Measurements from ENCODE around the gene RPS15.

DNA sequence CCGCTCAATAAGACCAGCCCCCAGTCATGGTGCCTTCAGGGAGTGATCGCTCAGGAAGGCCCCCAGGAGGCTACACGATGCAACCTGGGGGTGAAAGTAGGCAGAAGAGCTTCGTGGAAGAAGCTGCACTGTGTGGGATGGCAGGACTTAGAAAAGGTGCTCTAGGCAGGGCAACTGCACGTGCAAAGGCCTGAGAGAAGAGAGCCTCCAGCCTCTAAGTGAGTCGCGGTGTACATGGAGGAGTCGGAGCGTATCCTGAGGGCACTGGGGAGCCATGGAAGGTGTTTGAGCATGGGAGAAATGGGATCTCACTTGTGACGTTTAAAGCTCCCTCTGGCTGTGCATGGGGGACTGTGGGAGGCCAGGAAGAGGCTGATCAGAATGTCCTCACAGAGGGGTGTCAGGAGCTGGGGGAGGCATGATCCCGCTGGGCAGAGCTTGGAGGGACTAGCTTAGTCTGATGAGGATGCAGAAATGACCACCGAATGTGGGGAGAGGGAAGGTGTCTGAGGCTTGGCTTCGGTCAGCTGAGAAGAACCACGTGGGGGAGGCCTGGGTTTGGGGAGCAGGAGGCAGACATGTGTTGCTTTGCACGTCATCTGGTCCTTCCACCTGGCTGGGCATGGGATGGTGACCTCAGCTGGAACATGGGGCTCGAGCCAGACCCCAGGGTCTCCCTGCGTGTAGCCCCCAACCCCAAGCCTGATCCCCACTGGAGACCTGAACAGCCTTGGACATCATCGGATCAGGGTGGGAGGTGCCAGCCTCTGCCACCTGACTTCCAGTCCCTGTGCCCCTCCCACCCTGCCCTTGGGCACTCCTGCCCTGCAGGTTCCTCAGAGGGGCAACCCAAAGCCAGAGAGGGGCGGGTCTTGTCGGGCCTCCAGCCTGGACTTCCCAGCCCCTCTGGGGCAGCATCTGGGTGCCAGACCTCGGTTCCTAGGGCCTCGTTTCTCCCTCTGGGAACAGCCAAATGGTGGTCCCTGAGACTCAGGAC lies 12.8 kb downstream of the RPS15 start:
- no peak for TF ChIP-seq EZH2phosphoT487 (IDR thresholded peaks at IDR 0.05; ENCODE audit: borderline replicate concordance)
- no peak for TF ChIP-seq CTCF (conservative IDR thresholded peaks at IDR 0.05; ENCODE audit: low read length)
